ENCODE data around the gene CNTN6.

The CNTN6 gene

GRCh38 chr3:1164101-1164500, 71.3 kb downstream of the CNTN6 start:
- Histone ChIP-seq H3K36me3 (ENCODE audit: control insufficient read depth, low read length) (no peaks in the 10 kb centered on the region), H3K9me3 (ENCODE audit: control insufficient read depth, insufficient read depth, low read length) (no peaks in the 10 kb centered on the region), H3K79me2 (ENCODE audit: control insufficient read depth, low read length) (no peaks in the 10 kb centered on the region), H3K4me2 (ENCODE audit: low read length) (no peak overlapping the region), H4K20me1 (ENCODE audit: control insufficient read depth, insufficient read depth, low read depth, low read length) (no peaks in the 10 kb centered on the region), H3K9me2 (replicated peaks; ENCODE audit: control insufficient read depth, low read length) (no peaks in the 10 kb centered on the region), H3K27me3 (ENCODE audit: control insufficient read depth, low read length) (no peaks in the 10 kb centered on the region), H3K4me1 (ENCODE audit: control insufficient read depth, low read length) (no peaks in the 10 kb centered on the region), H3K4me3 (ENCODE audit: low read length) (no peak overlapping the region), H3K27ac (ENCODE audit: low read depth, low read length) (no peak overlapping the region), H3F3A (ENCODE audit: control insufficient read depth, insufficient read depth) (no peaks in the 10 kb centered on the region)
- no peak for TF ChIP-seq EZH2phosphoT487 (IDR thresholded peaks at IDR 0.05; ENCODE audit: borderline replicate concordance, low read length)
- no peak for TF ChIP-seq CTCF (IDR thresholded peaks at IDR 0.05; ENCODE audit: low read depth, low read length, poor library complexity, severe bottlenecking)

- Histone ChIP-seq H3F3A (ENCODE audit: control insufficient read depth, insufficient read depth) (no peaks in the 10 kb centered on the region), H3K4me3 (ENCODE audit: low read length) (no peak overlapping the region), H3K79me2 (ENCODE audit: control insufficient read depth, low read length) (no peaks in the 10 kb centered on the region), H3K27me3 (ENCODE audit: control insufficient read depth, low read length) (no peaks in the 10 kb centered on the region), H3K9me2 (replicated peaks; ENCODE audit: control insufficient read depth, low read length) (no peaks in the 10 kb centered on the region), H3K9me3 (ENCODE audit: control insufficient read depth, insufficient read depth, low read length) (no peaks in the 10 kb centered on the region), H4K20me1 (ENCODE audit: control insufficient read depth, insufficient read depth, low read depth, low read length) (no peaks in the 10 kb centered on the region), H3K27ac (ENCODE audit: low read depth, low read length) (no peak overlapping the region), H3K4me2 (ENCODE audit: low read length) (no peak overlapping the region), H3K36me3 (ENCODE audit: control insufficient read depth, low read length) (no peaks in the 10 kb centered on the region), H3K4me1 (ENCODE audit: control insufficient read depth, low read length) (no peaks in the 10 kb centered on the region)
- TF ChIP-seq CTCF (IDR thresholded peaks at IDR 0.05; ENCODE audit: low read depth, low read length, poor library complexity, severe bottlenecking), result no peak
Measured at GRCh38 chr3:1171320-1171719, 78.5 kb downstream of the CNTN6 start.

GRCh38 chr3:1172644-1173043, 79.8 kb downstream of the CNTN6 start:
- Histone ChIP-seq H3K4me1 (ENCODE audit: control insufficient read depth, low read length) (no peaks in the 10 kb centered on the region), H3K79me2 (ENCODE audit: control insufficient read depth, low read length) (no peaks in the 10 kb centered on the region), H3K36me3 (ENCODE audit: control insufficient read depth, low read length) (no peaks in the 10 kb centered on the region), H3K27ac (ENCODE audit: low read depth, low read length) (no peak overlapping the region), H4K20me1 (ENCODE audit: control insufficient read depth, insufficient read depth, low read depth, low read length) (no peaks in the 10 kb centered on the region), H3K4me2 (ENCODE audit: low read length) (no peak overlapping the region), H3K9me2 (replicated peaks; ENCODE audit: control insufficient read depth, low read length) (no peaks in the 10 kb centered on the region), H3K9me3 (ENCODE audit: control insufficient read depth, insufficient read depth, low read length) (no peaks in the 10 kb centered on the region), H3K4me3 (ENCODE audit: low read length) (no peak overlapping the region), H3K27me3 (ENCODE audit: control insufficient read depth, low read length) (no peaks in the 10 kb centered on the region), H3F3A (ENCODE audit: control insufficient read depth, insufficient read depth) (no peaks in the 10 kb centered on the region)
- TF ChIP-seq CTCF (IDR thresholded peaks at IDR 0.05; ENCODE audit: low read depth, low read length, poor library complexity, severe bottlenecking), result no peak
- TF ChIP-seq EZH2phosphoT487 (IDR thresholded peaks at IDR 0.05; ENCODE audit: borderline replicate concordance, low read length), result no peak

GRCh38 chr3:1179146-1179545, 86.3 kb downstream of the CNTN6 start:
- H3K36me3 ChIP-seq (ENCODE audit: control insufficient read depth, low read length), result no peaks in the 10 kb centered on the region
- H3K79me2 ChIP-seq (ENCODE audit: control insufficient read depth, low read length), result no peaks in the 10 kb centered on the region
- no peaks in the 10 kb centered on the region for H3K9me2 ChIP-seq (replicated peaks; ENCODE audit: control insufficient read depth, low read length)
- H3K4me1 ChIP-seq (ENCODE audit: control insufficient read depth, low read length), result no peaks in the 10 kb centered on the region
- no peaks in the 10 kb centered on the region for H3K9me3 ChIP-seq (ENCODE audit: control insufficient read depth, insufficient read depth, low read length)
- H3K27ac ChIP-seq (ENCODE audit: low read depth, low read length), result no peak overlapping the region
- no peak overlapping the region for H3K4me3 ChIP-seq (ENCODE audit: low read length)
- no peaks in the 10 kb centered on the region for H3K27me3 ChIP-seq (ENCODE audit: control insufficient read depth, low read length)
- no peaks in the 10 kb centered on the region for H4K20me1 ChIP-seq (ENCODE audit: control insufficient read depth, insufficient read depth, low read depth, low read length)
- no peak overlapping the region for H3K4me2 ChIP-seq (ENCODE audit: low read length)
- TF ChIP-seq EZH2phosphoT487 (IDR thresholded peaks at IDR 0.05; ENCODE audit: borderline replicate concordance, low read length) (no peak), CTCF (IDR thresholded peaks at IDR 0.05; ENCODE audit: low read depth, low read length, poor library complexity, severe bottlenecking) (no peak)
- no peaks in the 10 kb centered on the region for H3F3A ChIP-seq (ENCODE audit: control insufficient read depth, insufficient read depth)
